BJ (cell line): ENCODE data around the gene MBTPS1. TPM values are rescaled to one million over a fixed set of nuclear protein-coding genes. Genes with fewer than 3 reads are reported as not detected.

Source experiments
- CTCF ChIA-PET: fragments of 350-600 bp; formaldehyde crosslinking; extraction: SDS; loops from one replicate; lab custom pipeline; 2021; ENCODE audit warnings: antibody characterized with exemption, inconsistent platforms; lab: Yijun Ruan, JAX
- POLR2A ChIA-PET: fragments of 300-600 bp; sonication (Branson Sonifier 250); formaldehyde crosslinking; extraction: SDS; loops from one replicate; lab custom pipeline; 2021; ENCODE audit warnings: antibody characterized with exemption; lab: Charles Lee
- DNase-seq: peaks from one replicate; pipeline ENCODE4 v3.0.0-alpha.2; 2011; ENCODE audit warnings: low read depth
- H3K27me3 ChIP-seq: 2 replicates; pipeline ENCODE4 v1.6.0; 2011; ENCODE audit warnings: low read length; ENCODE audit not compliant: control insufficient read depth, insufficient read depth
- H3K36me3 ChIP-seq: 2 replicates; pipeline ENCODE4 v1.5.1; 2011; ENCODE audit warnings: low read length; ENCODE audit not compliant: control insufficient read depth, insufficient read depth
- H3K4me3 ChIP-seq: 2 replicates; pipeline ENCODE4 v1.5.1; 2011; ENCODE audit warnings: low read depth, mild to moderate bottlenecking, control low read depth, low read length
- polyA plus RNA-seq: library from polyadenylated mRNA; depleted of rRNA; stranded (reverse); fragments of >200 nt; gene quantifications from 2 replicates; pipeline ENCODE4 v1.2.3, GENCODE V29; 2011
- TF ChIP-seq, protein P1 (sequence below): IDR thresholded peaks from 2 replicates; pipeline ENCODE4 v1.5.1; 2011; ENCODE audit warnings: low read depth, mild to moderate bottlenecking, control low read depth, inconsistent platforms, low read length, moderate library complexity; ENCODE audit not compliant: insufficient read depth

Gene MBTPS1
- polyA plus RNA-seq, 1 experiment: 72.6 TPM

- no peak for DNase-seq
- TF ChIP-seq, protein P1, sequence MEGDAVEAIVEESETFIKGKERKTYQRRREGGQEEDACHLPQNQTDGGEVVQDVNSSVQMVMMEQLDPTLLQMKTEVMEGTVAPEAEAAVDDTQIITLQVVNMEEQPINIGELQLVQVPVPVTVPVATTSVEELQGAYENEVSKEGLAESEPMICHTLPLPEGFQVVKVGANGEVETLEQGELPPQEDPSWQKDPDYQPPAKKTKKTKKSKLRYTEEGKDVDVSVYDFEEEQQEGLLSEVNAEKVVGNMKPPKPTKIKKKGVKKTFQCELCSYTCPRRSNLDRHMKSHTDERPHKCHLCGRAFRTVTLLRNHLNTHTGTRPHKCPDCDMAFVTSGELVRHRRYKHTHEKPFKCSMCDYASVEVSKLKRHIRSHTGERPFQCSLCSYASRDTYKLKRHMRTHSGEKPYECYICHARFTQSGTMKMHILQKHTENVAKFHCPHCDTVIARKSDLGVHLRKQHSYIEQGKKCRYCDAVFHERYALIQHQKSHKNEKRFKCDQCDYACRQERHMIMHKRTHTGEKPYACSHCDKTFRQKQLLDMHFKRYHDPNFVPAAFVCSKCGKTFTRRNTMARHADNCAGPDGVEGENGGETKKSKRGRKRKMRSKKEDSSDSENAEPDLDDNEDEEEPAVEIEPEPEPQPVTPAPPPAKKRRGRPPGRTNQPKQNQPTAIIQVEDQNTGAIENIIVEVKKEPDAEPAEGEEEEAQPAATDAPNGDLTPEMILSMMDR: no peak
- H3K4me3 ChIP-seq: no peak overlapping the region
- ChIA-PET CTCF (no interaction called here), POLR2A (no interaction called here)
- no peaks in the 10 kb centered on the region for H3K36me3 ChIP-seq
- peaks cover 3% of the 10 kb centered on the region; the same call in 1 of the 2 replicates for H3K27me3 ChIP-seq
These were observed 34.2 kb upstream of the MBTPS1 start for GRCh38 chr16:84150926-84151325.

DNA sequence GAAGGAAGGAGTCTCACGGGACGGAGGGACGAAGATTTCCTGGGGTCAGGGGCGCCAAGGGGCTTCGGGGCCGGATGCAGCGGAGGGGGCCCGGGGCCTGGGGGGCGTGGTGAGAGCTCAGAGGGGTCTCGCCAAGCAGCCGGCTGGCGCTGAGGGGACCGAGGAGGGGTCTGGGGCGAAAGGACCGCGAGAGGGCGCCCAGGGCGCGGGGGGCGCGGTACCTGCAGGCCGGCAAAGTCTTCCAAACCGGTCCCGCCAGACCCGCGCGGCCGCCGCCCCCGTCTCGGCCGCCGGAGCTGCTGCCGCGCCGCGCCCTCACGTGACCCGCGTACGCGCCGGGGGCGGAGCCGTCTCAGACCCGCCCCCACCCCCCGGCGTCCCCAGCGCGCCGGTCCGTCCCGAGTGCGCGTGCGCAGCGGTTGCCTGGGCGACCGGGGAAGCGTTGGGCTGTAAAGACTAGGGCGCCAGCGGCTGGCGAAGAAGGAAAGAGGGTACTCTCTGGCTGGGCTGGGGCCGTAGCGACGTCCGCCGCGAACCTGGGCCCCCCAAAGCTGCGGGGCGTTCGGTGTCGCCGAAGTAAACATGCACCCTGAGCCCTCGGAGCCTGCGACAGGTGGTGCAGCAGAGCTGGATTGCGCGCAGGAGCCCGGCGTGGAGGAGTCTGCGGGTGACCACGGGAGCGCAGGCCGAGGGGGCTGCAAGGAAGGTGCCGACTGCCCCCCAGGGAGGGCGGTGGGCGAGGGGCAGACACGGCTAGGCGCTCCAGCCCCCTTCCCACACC lies 28.3 kb upstream of the MBTPS1 start, which contains the start of the genes DNAAF1 and HSDL1:
Gene DNAAF1, plus strand, starts transcription at position 450 of the 781 bp plus-strand sequence. Its CDS starts 133 bp downstream, at position 583.
Gene HSDL1, minus strand, starts transcription at position 319 of the 781 bp plus-strand sequence. CDS start 13,856 bp downstream, outside the sequence.
- CTCF ChIA-PET: interaction anchor here (0.9 to 2.1 kb wide), 5 partner anchors 11 to 60 kb away, joined by 3 to 8 read pairs (median 4); partner anchors contain the start of genes MBTPS1 and TAF1C
- POLR2A ChIA-PET: no interaction called here
- TF ChIP-seq, protein P1: peak; percentile 10; the same call in 1 of the 2 replicates
- DNase-seq: peak; percentile 14
- peaks cover 2% of the 10 kb centered on the region; the same call in 1 of the 2 replicates for H3K27me3 ChIP-seq
- peak within 1 kb of the TSS; percentile 98 for H3K4me3 ChIP-seq
- no peaks in the 10 kb centered on the region for H3K36me3 ChIP-seq

DNA sequence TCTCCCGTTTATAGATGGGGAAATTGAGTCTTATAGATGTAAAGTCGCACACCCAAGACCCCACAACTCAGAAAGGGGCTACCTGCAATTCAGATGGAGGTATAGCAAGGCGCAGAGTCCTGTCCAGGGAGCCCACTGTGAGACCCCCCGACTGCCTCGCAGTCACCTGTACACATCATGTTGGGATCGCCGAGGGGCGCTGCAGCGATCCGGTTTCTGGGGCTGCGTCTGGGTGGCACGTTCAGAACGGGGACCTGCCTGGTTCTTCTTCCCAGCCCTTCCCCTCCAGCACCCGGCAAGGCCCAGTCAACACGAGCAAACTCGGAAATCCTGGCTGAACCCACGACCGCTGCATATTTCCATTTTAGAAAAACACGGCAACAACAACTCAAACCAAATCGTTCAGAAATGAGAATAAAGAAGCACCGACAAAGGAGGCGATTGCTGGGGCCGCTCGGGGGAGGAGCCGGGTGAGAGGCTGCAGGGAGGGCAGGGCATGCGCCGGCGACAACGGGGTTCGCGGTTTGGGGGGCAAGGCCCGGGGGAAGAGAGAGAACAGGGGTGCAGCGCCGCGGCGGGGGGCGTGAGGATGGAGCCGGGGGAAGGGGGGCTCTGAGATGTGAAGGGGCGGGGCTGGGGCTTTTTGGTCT lies 27.6 kb upstream of the MBTPS1 start:
- TF ChIP-seq, protein P1: peak; percentile 35
- Histone ChIP-seq H3K27me3 (peaks cover 2% of the 10 kb centered on the region; the same call in 1 of the 2 replicates), H3K36me3 (no peaks in the 10 kb centered on the region), H3K4me3 (peak overlapping the region; percentile 98)
- POLR2A ChIA-PET: no interaction called here
- no peak for DNase-seq
- CTCF ChIA-PET: interaction anchor here (0.9 to 1.2 kb wide), 2 partner anchors 27 to 60 kb away, joined by 3 to 5 read pairs; partner anchors contain the start of gene MBTPS1

DNA sequence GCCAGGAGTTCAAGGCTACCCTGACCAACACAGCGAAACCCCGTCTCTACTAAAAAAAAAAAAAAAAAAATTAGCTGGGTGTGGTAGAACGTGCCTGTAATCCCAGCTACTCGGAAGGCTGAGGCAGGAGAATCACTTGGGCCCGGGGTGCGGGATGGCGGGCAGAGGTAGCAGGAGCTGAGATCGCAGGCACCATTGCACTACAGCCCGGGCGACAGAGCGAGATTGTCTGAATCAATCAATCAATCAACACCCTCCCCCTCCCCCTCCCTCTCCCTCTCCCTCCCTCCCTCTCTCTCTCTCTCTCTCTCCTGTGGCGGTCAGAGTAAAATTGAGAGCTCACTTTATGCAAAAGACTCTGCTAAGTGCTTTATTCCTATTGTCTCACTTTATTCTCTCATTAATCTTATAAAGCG lies 27.1 kb upstream of the MBTPS1 start:
- ChIA-PET CTCF (no interaction called here), POLR2A (no interaction called here)
- H3K36me3 ChIP-seq: no peaks in the 10 kb centered on the region
- H3K4me3 ChIP-seq: peak overlapping the region; percentile 98
- peaks cover 2% of the 10 kb centered on the region; the same call in 1 of the 2 replicates for H3K27me3 ChIP-seq
- TF ChIP-seq, protein P1: no peak
- DNase-seq: no peak

DNA sequence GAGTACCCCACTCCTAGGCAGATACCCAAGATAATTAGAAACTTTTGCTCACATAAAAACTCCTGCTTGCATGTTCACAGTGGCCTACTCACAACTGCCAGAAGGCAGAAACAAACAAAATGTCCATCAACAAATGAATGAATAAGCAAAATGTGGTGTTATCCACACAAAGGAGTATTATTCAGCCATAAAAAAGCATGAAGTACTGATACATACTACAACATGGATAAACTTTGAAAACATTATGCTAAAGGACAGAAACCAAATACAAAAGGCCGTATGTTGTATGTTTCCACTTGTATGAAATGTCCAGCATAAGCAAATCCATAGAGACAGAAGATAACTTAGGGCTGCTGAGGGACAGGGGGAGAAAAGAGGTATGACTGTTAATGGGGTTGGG lies 26.3 kb upstream of the MBTPS1 start:
- DNase-seq: no peak
- ChIA-PET POLR2A (no interaction called here), CTCF (interaction anchor here (0.7 kb wide), 1 partner anchor 161 kb away, joined by 3 read pairs; no protein-coding TSS in a partner anchor)
- no peaks in the 10 kb centered on the region for H3K36me3 ChIP-seq
- H3K4me3 ChIP-seq: no peak overlapping the region
- TF ChIP-seq, protein P1: no peak
- peaks cover 2% of the 10 kb centered on the region; the same call in 1 of the 2 replicates for H3K27me3 ChIP-seq
